MM.1S (cell line): Measurements from ENCODE around the gene BEGAIN.

ENCODE experiments used
- DNase-seq: peaks from one replicate; pipeline ENCODE4 v3.0.0-alpha.2; 2015
- H2AFZ ChIP-seq: fragments of 300-600 bp; sonication (generic); 2 replicates; pipeline ENCODE4 v1.6.0; 2016; ENCODE audit warnings: antibody characterized with exemption, low read length
- H3F3A ChIP-seq: fragments of 300-600 bp; sonication (generic); 2 replicates; pipeline ENCODE4 v1.6.1; 2016; ENCODE audit warnings: mild to moderate bottlenecking, antibody characterized with exemption, low read length, moderate library complexity, mixed read lengths; ENCODE audit not compliant: insufficient read depth
- H3K27ac ChIP-seq: fragments of 300-600 bp; sonication (generic); 2 replicates; pipeline ENCODE4 v1.5.1; 2016; ENCODE audit warnings: mild to moderate bottlenecking, low read length
- H3K27me3 ChIP-seq: fragments of 300-600 bp; sonication (generic); replicated peaks from 2 replicates; pipeline ENCODE4 v1.6.0; 2016; ENCODE audit warnings: low read length; ENCODE audit not compliant: insufficient read depth
- H3K36me3 ChIP-seq: fragments of 300-600 bp; sonication (generic); replicated peaks from 2 replicates; pipeline ENCODE4 v1.6.1; 2016; ENCODE audit warnings: mild to moderate bottlenecking, low read length, mixed read lengths; ENCODE audit not compliant: insufficient read depth
- H3K4me1 ChIP-seq: fragments of 300-600 bp; sonication (generic); 2 replicates; pipeline ENCODE4 v1.6.1; 2016; ENCODE audit warnings: low read length, mixed read lengths
- H3K4me2 ChIP-seq: fragments of 300-600 bp; sonication (generic); 2 replicates; pipeline ENCODE4 v1.6.0; 2016; ENCODE audit warnings: low read depth, low read length
- H3K4me3 ChIP-seq: fragments of 300-600 bp; sonication (generic); 2 replicates; pipeline ENCODE4 v1.5.1; 2016; ENCODE audit warnings: low read length, mixed read lengths
- H3K79me2 ChIP-seq: fragments of 300-600 bp; sonication (generic); 2 replicates; pipeline ENCODE4 v1.6.1; 2016; ENCODE audit warnings: mixed run types, low read length, mixed read lengths
- H3K9ac ChIP-seq: fragments of 300-600 bp; sonication (generic); 2 replicates; pipeline ENCODE4 v1.6.1; 2016; ENCODE audit warnings: low read length, mixed read lengths
- H3K9me2 ChIP-seq: fragments of 300-600 bp; sonication (generic); replicated peaks from 2 replicates; pipeline ENCODE4 v1.6.1; 2016; ENCODE audit warnings: mild to moderate bottlenecking, low read length, mixed read lengths; ENCODE audit not compliant: insufficient read depth
- H3K9me3 ChIP-seq: fragments of 300-600 bp; sonication (generic); replicated peaks from 2 replicates; pipeline ENCODE4 v1.6.1; 2016; ENCODE audit warnings: mild to moderate bottlenecking, low read length, mixed read lengths; ENCODE audit not compliant: insufficient read depth
- H4K20me1 ChIP-seq: fragments of 300-600 bp; sonication (generic); 2 replicates; pipeline ENCODE4 v1.6.1; 2016; ENCODE audit warnings: mild to moderate bottlenecking, low read length, moderate library complexity, mixed read lengths; ENCODE audit not compliant: insufficient read depth
- CTCF ChIP-seq: fragments of 300-600 bp; sonication (generic); IDR thresholded peaks from 2 replicates; pipeline ENCODE4 v1.5.1; 2016; ENCODE audit warnings: antibody characterized with exemption, low read length, mixed read lengths
- EZH2 ChIP-seq: fragments of 300-600 bp; sonication (generic); optimal IDR thresholded peaks from 2 replicates; pipeline ENCODE3; 2017; ENCODE audit warnings: low read depth, mild to moderate bottlenecking, antibody characterized with exemption, low read length, mixed read lengths
- EZH2phosphoT487 ChIP-seq: fragments of 300-600 bp; sonication (generic); IDR thresholded peaks from 2 replicates; pipeline ENCODE4 v1.6.1; 2018; ENCODE audit warnings: antibody characterized with exemption, low read length

The BEGAIN gene

GRCh38 chr14:100575266-100575995 is 11.8 kb downstream of the BEGAIN start:
- Histone ChIP-seq H3K36me3 (no peaks in the 10 kb centered on the region), H3K4me3 (no peak overlapping the region), H3F3A (no peaks in the 10 kb centered on the region), H3K79me2 (no peaks in the 10 kb centered on the region), H4K20me1 (no peaks in the 10 kb centered on the region), H3K27me3 (peaks cover 32% of the 10 kb centered on the region), H3K27ac (no peak overlapping the region), H3K9me3 (no peaks in the 10 kb centered on the region), H2AFZ (no peak overlapping the region), H3K4me2 (no peak overlapping the region), H3K9me2 (no peaks in the 10 kb centered on the region), H3K4me1 (no peaks in the 10 kb centered on the region), H3K9ac (no peak overlapping the region)
- no peak for TF ChIP-seq EZH2phosphoT487
- no peak for TF ChIP-seq CTCF
- no peak for TF ChIP-seq EZH2
- DNase-seq: no peak

GRCh38 chr14:100574642-100575031 is 12.6 kb downstream of the BEGAIN start:
- no peak for DNase-seq
- H3K9me3 ChIP-seq: no peaks in the 10 kb centered on the region
- H3K4me3 ChIP-seq: no peak overlapping the region
- no peaks in the 10 kb centered on the region for H4K20me1 ChIP-seq
- no peak overlapping the region for H2AFZ ChIP-seq
- no peaks in the 10 kb centered on the region for H3K36me3 ChIP-seq
- no peak overlapping the region for H3K9ac ChIP-seq
- H3K27ac ChIP-seq: no peak overlapping the region
- peaks cover 30% of the 10 kb centered on the region for H3K27me3 ChIP-seq
- no peaks in the 10 kb centered on the region for H3K79me2 ChIP-seq
- H3K4me2 ChIP-seq: no peak overlapping the region
- TF ChIP-seq EZH2: no peak
- no peak for TF ChIP-seq CTCF
- no peak for TF ChIP-seq EZH2phosphoT487
- no peaks in the 10 kb centered on the region for H3F3A ChIP-seq
- H3K4me1 ChIP-seq: no peaks in the 10 kb centered on the region
- no peaks in the 10 kb centered on the region for H3K9me2 ChIP-seq

GRCh38 chr14:100573757-100574641 is 13.2 kb downstream of the BEGAIN start:
- no peak overlapping the region for H3K27ac ChIP-seq
- no peak for TF ChIP-seq CTCF
- TF ChIP-seq EZH2phosphoT487: no peak
- no peak for TF ChIP-seq EZH2

More at GRCh38 chr14:100573757-100574641, 13.2 kb downstream of the BEGAIN start:
- Histone ChIP-seq H3K9ac (no peak overlapping the region), H3K4me3 (no peak overlapping the region), H3K9me2 (no peaks in the 10 kb centered on the region), H3K4me2 (no peak overlapping the region), H3K79me2 (no peaks in the 10 kb centered on the region), H4K20me1 (no peaks in the 10 kb centered on the region), H3K9me3 (no peaks in the 10 kb centered on the region), H3F3A (no peaks in the 10 kb centered on the region), H3K27me3 (peaks cover 30% of the 10 kb centered on the region), H3K4me1 (no peaks in the 10 kb centered on the region), H2AFZ (no peak overlapping the region), H3K36me3 (no peaks in the 10 kb centered on the region)
- DNase-seq: no peak
